ENCODE measurements around the gene CUL4A.

CUL4A gene

DNA sequence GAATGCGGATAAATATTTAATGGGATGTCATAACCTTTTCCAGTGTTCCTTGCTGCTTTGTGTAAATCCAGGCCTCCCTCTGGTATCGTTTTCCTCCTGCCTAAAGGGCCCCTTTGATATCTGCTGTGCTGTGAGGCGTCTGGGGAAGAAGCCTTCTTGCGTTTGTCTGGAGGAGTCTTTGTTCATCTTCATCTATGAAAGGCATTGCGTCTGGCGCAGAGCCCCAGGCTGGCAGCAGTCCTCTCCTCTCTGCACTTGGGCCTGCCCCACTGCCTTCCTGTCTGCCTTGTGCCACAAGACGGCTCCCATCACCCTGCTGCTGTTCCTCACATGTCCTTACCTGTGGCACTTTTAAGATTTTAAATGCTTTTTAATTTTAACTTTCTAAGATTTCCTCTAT is 41.2 kb upstream of the CUL4A start:
- H3K9ac ChIP-seq (ENCODE audit: low read length in 2 of 2) = no peak overlapping the region
- H3K27me3 ChIP-seq (ENCODE audit: control insufficient read depth in 1 of 2, insufficient read depth in 2 of 2, low read length in 2 of 2) = peaks cover 0 to 5% of the 10 kb centered on the region in 2 donors
- H3K36me3 ChIP-seq (ENCODE audit: control insufficient read depth in 2 of 2, insufficient read depth in 2 of 2, low read length in 2 of 2) = peaks cover 10 to 20% of the 10 kb centered on the region in 2 donors
- no peaks in the 10 kb centered on the region for H3K4me1 ChIP-seq (ENCODE audit: control insufficient read depth, insufficient read depth, low read length)
- H3K4me3 ChIP-seq (ENCODE audit: low read length in 2 of 2) = no peak overlapping the region
- H3K9me3 ChIP-seq (ENCODE audit: control insufficient read depth in 2 of 2, low read length in 2 of 2) = no peaks in the 10 kb centered on the region
- H3K27ac ChIP-seq (ENCODE audit: low read length) = no peak overlapping the region

GRCh38 chr13:113169277-113170272 is 39.8 kb upstream of the CUL4A start:
- no peak overlapping the region for H3K27ac ChIP-seq (ENCODE audit: low read length)
- H3K36me3 ChIP-seq (ENCODE audit: control insufficient read depth in 2 of 2, insufficient read depth in 2 of 2, low read length in 2 of 2) = peaks cover 16 to 25% of the 10 kb centered on the region in 2 donors
- H3K4me1 ChIP-seq (ENCODE audit: control insufficient read depth, insufficient read depth, low read length) = no peaks in the 10 kb centered on the region

GRCh38 chr13:113170511-113170910 is 38.9 kb upstream of the CUL4A start:
- no peaks in the 10 kb centered on the region for H3K9me3 ChIP-seq (ENCODE audit: control insufficient read depth in 2 of 2, low read length in 2 of 2)
- H3K27me3 ChIP-seq (ENCODE audit: control insufficient read depth in 1 of 2, insufficient read depth in 2 of 2, low read length in 2 of 2) = no peaks in the 10 kb centered on the region
- no peaks in the 10 kb centered on the region for H3K4me1 ChIP-seq (ENCODE audit: control insufficient read depth, insufficient read depth, low read length)
- H3K36me3 ChIP-seq (ENCODE audit: control insufficient read depth in 2 of 2, insufficient read depth in 2 of 2, low read length in 2 of 2) = peaks cover 25 to 31% of the 10 kb centered on the region in 2 donors
- no peak overlapping the region for H3K27ac ChIP-seq (ENCODE audit: low read length)
- no peak overlapping the region for H3K4me3 ChIP-seq (ENCODE audit: low read length in 2 of 2)
- H3K9ac ChIP-seq (ENCODE audit: low read length in 2 of 2) = no peak overlapping the region

More at GRCh38 chr13:113169277-113170272, 39.8 kb upstream of the CUL4A start:
- no peaks in the 10 kb centered on the region for H3K9me3 ChIP-seq (ENCODE audit: control insufficient read depth in 2 of 2, low read length in 2 of 2)
- H3K4me3 ChIP-seq (ENCODE audit: low read length in 2 of 2) = no peak overlapping the region
- H3K27me3 ChIP-seq (ENCODE audit: control insufficient read depth in 1 of 2, insufficient read depth in 2 of 2, low read length in 2 of 2) = no peaks in the 10 kb centered on the region
- H3K9ac ChIP-seq (ENCODE audit: low read length in 2 of 2) = no peak overlapping the region

- Histone ChIP-seq H3K27ac (ENCODE audit: low read length) (no peak overlapping the region), H3K9ac (ENCODE audit: low read length in 2 of 2) (no peak overlapping the region), H3K27me3 (ENCODE audit: control insufficient read depth in 1 of 2, insufficient read depth in 2 of 2, low read length in 2 of 2) (no peaks in the 10 kb centered on the region), H3K4me1 (ENCODE audit: control insufficient read depth, insufficient read depth, low read length) (no peaks in the 10 kb centered on the region), H3K4me3 (ENCODE audit: low read length in 2 of 2) (no peak overlapping the region), H3K36me3 (ENCODE audit: control insufficient read depth in 2 of 2, insufficient read depth in 2 of 2, low read length in 2 of 2) (peaks cover 32 to 39% of the 10 kb centered on the region in 2 donors), H3K9me3 (ENCODE audit: control insufficient read depth in 2 of 2, low read length in 2 of 2) (no peaks in the 10 kb centered on the region)
Measured at GRCh38 chr13:113171250-113172125, 37.9 kb upstream of the CUL4A start.

DNA sequence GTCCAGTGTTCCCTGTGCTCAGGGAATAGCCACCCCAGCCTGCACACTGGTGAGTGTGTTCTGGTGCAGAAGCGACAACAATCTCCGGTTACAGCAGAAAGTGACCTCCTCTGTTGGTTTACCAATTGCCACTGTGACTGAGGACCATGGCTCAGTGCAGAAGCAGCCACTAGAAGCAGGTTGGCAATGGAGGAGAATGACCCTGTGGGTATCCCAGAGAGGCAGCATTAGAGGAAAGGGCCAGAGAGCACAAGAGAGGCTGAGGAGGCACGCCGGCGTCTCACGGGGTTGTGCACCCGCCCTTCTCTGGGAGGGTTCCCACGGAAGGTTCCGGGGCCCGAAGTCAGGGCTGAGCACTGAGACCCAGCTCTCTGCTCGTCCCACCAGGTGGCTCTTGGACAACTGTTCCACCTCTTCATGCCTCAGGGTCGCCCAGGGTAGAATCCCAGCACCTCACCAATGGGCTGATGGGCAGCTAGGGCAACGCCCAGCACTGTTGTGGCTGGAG is 36.9 kb upstream of the CUL4A start:
- no peaks in the 10 kb centered on the region for H3K27me3 ChIP-seq (ENCODE audit: control insufficient read depth in 1 of 2, insufficient read depth in 2 of 2, low read length in 2 of 2)
- no peaks in the 10 kb centered on the region for H3K9me3 ChIP-seq (ENCODE audit: control insufficient read depth in 2 of 2, low read length in 2 of 2)
- H3K27ac ChIP-seq (ENCODE audit: low read length) = no peak overlapping the region
- H3K36me3 ChIP-seq (ENCODE audit: control insufficient read depth in 2 of 2, insufficient read depth in 2 of 2, low read length in 2 of 2) = peaks cover 32 to 45% of the 10 kb centered on the region in 2 donors
- H3K9ac ChIP-seq (ENCODE audit: low read length in 2 of 2) = no peak overlapping the region
- no peak overlapping the region for H3K4me3 ChIP-seq (ENCODE audit: low read length in 2 of 2)
- H3K4me1 ChIP-seq (ENCODE audit: control insufficient read depth, insufficient read depth, low read length) = no peaks in the 10 kb centered on the region

- H3K9me3 ChIP-seq (ENCODE audit: control insufficient read depth in 2 of 2, low read length in 2 of 2) = no peaks in the 10 kb centered on the region
- no peaks in the 10 kb centered on the region for H3K4me1 ChIP-seq (ENCODE audit: control insufficient read depth, insufficient read depth, low read length)
- no peaks in the 10 kb centered on the region for H3K27me3 ChIP-seq (ENCODE audit: control insufficient read depth in 1 of 2, insufficient read depth in 2 of 2, low read length in 2 of 2)
- no peak overlapping the region for H3K4me3 ChIP-seq (ENCODE audit: low read length in 2 of 2)
- no peak overlapping the region for H3K27ac ChIP-seq (ENCODE audit: low read length)
- H3K36me3 ChIP-seq (ENCODE audit: control insufficient read depth in 2 of 2, insufficient read depth in 2 of 2, low read length in 2 of 2) = peaks cover 59 to 69% of the 10 kb centered on the region in 2 donors
- H3K9ac ChIP-seq (ENCODE audit: low read length in 2 of 2) = no peak overlapping the region
Measured at GRCh38 chr13:113176280-113176679, 33.1 kb upstream of the CUL4A start.

GRCh38 chr13:113176822-113177221 is 32.6 kb upstream of the CUL4A start:
- H3K9me3 ChIP-seq (ENCODE audit: control insufficient read depth in 2 of 2, low read length in 2 of 2) = no peaks in the 10 kb centered on the region
- no peak overlapping the region for H3K27ac ChIP-seq (ENCODE audit: low read length)
- peaks cover 53 to 67% of the 10 kb centered on the region in 2 donors for H3K36me3 ChIP-seq (ENCODE audit: control insufficient read depth in 2 of 2, insufficient read depth in 2 of 2, low read length in 2 of 2)
- H3K9ac ChIP-seq (ENCODE audit: low read length in 2 of 2) = no peak overlapping the region
- H3K27me3 ChIP-seq (ENCODE audit: control insufficient read depth in 1 of 2, insufficient read depth in 2 of 2, low read length in 2 of 2) = no peaks in the 10 kb centered on the region
- H3K4me3 ChIP-seq (ENCODE audit: low read length in 2 of 2) = no peak overlapping the region
- H3K4me1 ChIP-seq (ENCODE audit: control insufficient read depth, insufficient read depth, low read length) = no peaks in the 10 kb centered on the region

DNA sequence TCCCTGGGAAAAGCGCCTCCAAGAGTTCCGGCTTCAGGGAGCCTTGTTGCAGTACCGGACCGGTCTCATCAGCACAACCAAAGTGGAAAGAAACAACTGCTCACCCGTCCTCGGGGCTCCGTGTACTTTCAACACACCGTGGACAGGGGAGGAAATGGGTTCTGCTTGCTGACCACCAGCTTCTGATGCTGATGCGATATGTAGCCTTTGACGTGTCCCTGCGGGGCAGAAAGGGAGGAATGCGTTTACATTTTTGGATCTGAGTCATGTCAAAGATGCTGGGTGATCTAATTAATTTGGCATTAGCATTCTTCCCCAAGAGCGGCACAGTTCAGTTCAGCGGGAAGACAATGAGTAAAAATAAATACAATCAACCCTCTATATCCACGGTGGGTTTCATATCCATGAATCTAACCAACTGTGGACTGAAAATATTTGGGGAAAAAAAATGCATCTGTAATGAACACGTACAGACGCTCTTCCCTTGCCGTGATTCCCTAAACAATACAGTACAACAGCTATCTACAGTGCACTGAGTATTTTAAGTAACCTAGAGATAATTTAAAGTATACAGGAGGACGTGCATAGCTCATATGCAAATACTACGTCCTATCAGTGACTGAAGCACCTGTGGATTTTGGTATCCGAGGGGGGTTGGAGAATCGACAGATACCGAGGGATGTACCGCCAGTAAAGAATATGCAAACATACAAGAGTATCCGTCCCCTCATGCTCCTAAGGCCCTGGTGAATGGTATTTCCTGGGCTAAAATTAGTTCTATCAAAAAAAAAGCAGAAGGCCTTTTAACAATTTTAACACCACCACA is 31.1 kb upstream of the CUL4A start:
- H3K36me3 ChIP-seq (ENCODE audit: control insufficient read depth in 2 of 2, insufficient read depth in 2 of 2, low read length in 2 of 2) = peaks cover 57 to 61% of the 10 kb centered on the region in 2 donors
- H3K27ac ChIP-seq (ENCODE audit: low read length) = no peak overlapping the region
- no peaks in the 10 kb centered on the region for H3K9me3 ChIP-seq (ENCODE audit: control insufficient read depth in 2 of 2, low read length in 2 of 2)
- no peak overlapping the region for H3K9ac ChIP-seq (ENCODE audit: low read length in 2 of 2)
- H3K27me3 ChIP-seq (ENCODE audit: control insufficient read depth in 1 of 2, insufficient read depth in 2 of 2, low read length in 2 of 2) = no peaks in the 10 kb centered on the region
- no peaks in the 10 kb centered on the region for H3K4me1 ChIP-seq (ENCODE audit: control insufficient read depth, insufficient read depth, low read length)
- no peak overlapping the region for H3K4me3 ChIP-seq (ENCODE audit: low read length in 2 of 2)

DNA sequence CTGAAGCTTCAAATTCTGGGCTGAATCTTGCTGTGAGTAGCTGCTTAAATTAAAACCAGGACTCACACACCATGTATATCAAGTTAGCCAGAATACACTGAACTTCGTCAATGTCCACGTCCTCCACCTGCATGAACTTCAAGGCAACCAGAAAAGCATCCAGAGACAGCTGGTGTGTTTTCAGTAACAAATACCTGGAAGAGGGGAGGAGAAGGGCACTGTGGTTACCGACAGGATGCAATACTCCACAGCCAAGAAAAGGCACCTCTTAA is 30.6 kb upstream of the CUL4A start:
- Histone ChIP-seq H3K27ac (ENCODE audit: low read length) (no peak overlapping the region), H3K9me3 (ENCODE audit: control insufficient read depth in 2 of 2, low read length in 2 of 2) (no peaks in the 10 kb centered on the region), H3K36me3 (ENCODE audit: control insufficient read depth in 2 of 2, insufficient read depth in 2 of 2, low read length in 2 of 2) (peaks cover 59 to 66% of the 10 kb centered on the region in 2 donors), H3K4me3 (ENCODE audit: low read length in 2 of 2) (no peak overlapping the region), H3K4me1 (ENCODE audit: control insufficient read depth, insufficient read depth, low read length) (no peaks in the 10 kb centered on the region), H3K27me3 (ENCODE audit: control insufficient read depth in 1 of 2, insufficient read depth in 2 of 2, low read length in 2 of 2) (no peaks in the 10 kb centered on the region), H3K9ac (ENCODE audit: low read length in 2 of 2) (no peak overlapping the region)
